GM06990 (cell line): Measurements from ENCODE around the gene KCNJ15.

Source experiments
- DNase-seq: peaks from one replicate; pipeline ENCODE4 v3.0.0-alpha.2; 2011; ENCODE audit not compliant: insufficient read length; ENCODE audit errors: extremely low read depth
- H3K27me3 ChIP-seq: replicated peaks from 2 replicates; pipeline ENCODE4 v1.6.0; 2011; ENCODE audit warnings: low read length; ENCODE audit not compliant: control insufficient read depth, insufficient read depth
- H3K36me3 ChIP-seq: 2 replicates; pipeline ENCODE4 v1.5.1; 2011; ENCODE audit warnings: low read length; ENCODE audit not compliant: control insufficient read depth, insufficient read depth
- H3K4me3 ChIP-seq: replicated peaks from 2 replicates; pipeline ENCODE4 v1.5.1; 2011; ENCODE audit warnings: low read depth, mild to moderate bottlenecking, control low read depth, low read length
- CTCF ChIP-seq: IDR thresholded peaks from 2 replicates; pipeline ENCODE4 v1.5.1; 2011; ENCODE audit warnings: low read length, control low read depth, mild to moderate bottlenecking, inconsistent platforms; ENCODE audit not compliant: insufficient read depth, poor library complexity, severe bottlenecking

Gene KCNJ15

GRCh38 chr21:38301321-38302214 lies 44.8 kb downstream of the KCNJ15 start:
- Histone ChIP-seq H3K36me3 (no peaks in the 10 kb centered on the region), H3K4me3 (no peak overlapping the region), H3K27me3 (no peaks in the 10 kb centered on the region; the same call in 1 of the 2 replicates)
- TF ChIP-seq CTCF: no peak
- DNase-seq: no peak

GRCh38 chr21:38303300-38303699 lies 46.5 kb downstream of the KCNJ15 start:
- H3K4me3 ChIP-seq: no peak overlapping the region
- no peaks in the 10 kb centered on the region for H3K27me3 ChIP-seq
- no peak for DNase-seq
- TF ChIP-seq CTCF: no peak
- H3K36me3 ChIP-seq: no peaks in the 10 kb centered on the region

- H3K27me3 ChIP-seq: no peaks in the 10 kb centered on the region
- no peaks in the 10 kb centered on the region for H3K36me3 ChIP-seq
- TF ChIP-seq CTCF: no peak
- H3K4me3 ChIP-seq: no peak overlapping the region
- no peak for DNase-seq
Observed at GRCh38 chr21:38306433-38307141, 49.8 kb downstream of the KCNJ15 start.

- DNase-seq: no peak
- H3K27me3 ChIP-seq: no peaks in the 10 kb centered on the region
Observed at GRCh38 chr21:38307771-38308531, 51.2 kb downstream of the KCNJ15 start.

More at GRCh38 chr21:38307771-38308531, 51.2 kb downstream of the KCNJ15 start:
- TF ChIP-seq CTCF: no peak
- H3K36me3 ChIP-seq: no peaks in the 10 kb centered on the region
- no peak overlapping the region for H3K4me3 ChIP-seq
